T-helper 1 cell treated with Interleukin-12 subunit alpha and Interleukin-12 subunit beta and Interleukin-4 antibody, amounts not matched to agents 30 ng/mL and 1 ng/mL, for 36 hours (primary cell): ENCODE measurements around the gene LIX1. TPM values are rescaled to one million over a fixed set of nuclear protein-coding genes. Genes with fewer than 3 reads are reported as not detected.
"Not testable (repeated sequence)": the region's sequence is repeated elsewhere in the genome, so short reads cannot be mapped to it uniquely, and the experiment has no call there.

Experiments used
- intact Hi-C: fragments of 100-400 bp; cut with micrococcal nuclease; formaldehyde crosslinking; loops from one replicate; pipeline ENCODE4 v1.15.1; 2024
- total RNA-seq: library from RNA; stranded (reverse); gene quantifications from 2 replicates; pipeline ENCODE4 v1.2.3, GENCODE V29; 2022

LIX1 gene
- total RNA-seq, 1 donor from 2014 or later = not detected

- intact Hi-C loops = no loop called here
Observed at GRCh38 chr5:97105501-97106215, 36.8 kb downstream of the LIX1 start.

GRCh38 chr5:97102010-97102470 is 40.4 kb downstream of the LIX1 start:
- intact Hi-C loops = no loop called here

GRCh38 chr5:97101189-97101910 is 41.1 kb downstream of the LIX1 start:
- intact Hi-C loops = no loop called here

- intact Hi-C loops = no loop called here
Observed at GRCh38 chr5:97100476-97100875, 41.9 kb downstream of the LIX1 start.

GRCh38 chr5:97098922-97099321 is 43.5 kb downstream of the LIX1 start:
- intact Hi-C loops = no loop called here

GRCh38 chr5:97097326-97098230 is 44.8 kb downstream of the LIX1 start:
- intact Hi-C loops = no loop called here

- intact Hi-C loops = no loop called here
Observed at GRCh38 chr5:97096846-97097245, 45.6 kb downstream of the LIX1 start.

GRCh38 chr5:97096191-97096590 is 46.2 kb downstream of the LIX1 start:
- intact Hi-C loops = no loop called here

GRCh38 chr5:97095318-97095732 is 47.1 kb downstream of the LIX1 start:
- intact Hi-C loops = loop anchor here (1.0 to 2.0 kb wide), 11 partner anchors 41 to 1137 kb away; partner anchors contain the start of gene RIOK2

GRCh38 chr5:97094579-97095317 is 47.7 kb downstream of the LIX1 start:
- intact Hi-C loops = loop anchor here (1.0 to 2.0 kb wide), 11 partner anchors 42 to 1138 kb away; partner anchors contain the start of gene RIOK2

- intact Hi-C loops = no loop called here
Observed at GRCh38 chr5:97093193-97093592, 49.2 kb downstream of the LIX1 start.

- intact Hi-C loops = no loop called here
Observed at GRCh38 chr5:97090944-97091343, 51.5 kb downstream of the LIX1 start.

GRCh38 chr5:97089149-97089801 is 53.1 kb downstream of the LIX1 start:
- intact Hi-C loops = no loop called here

- intact Hi-C loops = no loop called here
Observed at GRCh38 chr5:97088774-97089148, 53.6 kb downstream of the LIX1 start.

GRCh38 chr5:97087138-97087537 is 55.3 kb downstream of the LIX1 start:
- intact Hi-C loops = no loop called here

GRCh38 chr5:97085459-97086181 is 56.8 kb downstream of the LIX1 start:
- intact Hi-C loops = no loop called here

GRCh38 chr5:97084782-97085458 is 57.5 kb downstream of the LIX1 start:
- intact Hi-C loops = not testable (repeated sequence)

- intact Hi-C loops = no loop called here
Observed at GRCh38 chr5:97078958-97079743, 63.3 kb downstream of the LIX1 start.
